Suprapubic skin (tissue), 4 donors: ENCODE results near the gene ZNF568.
A peak's percentile ranks its signal among the peaks of the same experiment; 100 is the strongest.

ENCODE experiments used
- CTCF ChIP-seq, 2 donors: fragments of 200-600 bp in 1 of 2; fragments of 450-650 bp in 1 of 2; sonication (generic) in 1 of 2; IDR thresholded peaks; one replicate each; pipeline ENCODE4 v1.5.1; 2016 to 2019; ENCODE audit warnings: antibody characterized with exemption in 2 of 2, mild to moderate bottlenecking in 1 of 2, moderate library complexity in 1 of 2
- EP300 ChIP-seq: sonication (generic); formaldehyde crosslinking; IDR thresholded peaks from one replicate; pipeline ENCODE4 v1.6.1; 2017; ENCODE audit warnings: antibody characterized with exemption
- POLR2A ChIP-seq, 2 donors: fragments of 450-650 bp; IDR thresholded peaks; one replicate each; pipeline ENCODE4 v1.6.1; 2017; ENCODE audit warnings: antibody characterized with exemption in 2 of 2, mild to moderate bottlenecking in 2 of 2, moderate library complexity in 2 of 2
- POLR2AphosphoS5 ChIP-seq, 3 donors: sonication (generic); formaldehyde crosslinking; IDR thresholded peaks; one replicate each; pipeline ENCODE4 v1.6.1; 2017; ENCODE audit warnings: antibody characterized with exemption in 3 of 3

- TF ChIP-seq CTCF (IDR thresholded peaks at IDR 0.05) (peak; percentile 65 to 78), POLR2A (IDR thresholded peaks at IDR 0.05) (no peak), POLR2AphosphoS5 (IDR thresholded peaks at IDR 0.05) (no peak), EP300 (no peak)
These were observed 57.1 kb downstream of the ZNF568 start for GRCh38 chr19:36973021-36973843.
